Hematopoietic multipotent progenitor cell treated with erythropoietin and hydrocortisone succinate and interleukin-3 and kit ligand, for 6 days (in vitro differentiated cells): ENCODE results near the gene HRC.
A peak's percentile ranks its signal among the peaks of the same experiment; 100 is the strongest.
"Not testable (repeated sequence)": the region's sequence is repeated elsewhere in the genome, so short reads cannot be mapped to it uniquely, and the experiment has no call there.

ENCODE experiments used
- DNase-seq: peaks from one replicate; pipeline ENCODE4 v3.0.0-alpha.2; 2015

HRC gene, protein sequence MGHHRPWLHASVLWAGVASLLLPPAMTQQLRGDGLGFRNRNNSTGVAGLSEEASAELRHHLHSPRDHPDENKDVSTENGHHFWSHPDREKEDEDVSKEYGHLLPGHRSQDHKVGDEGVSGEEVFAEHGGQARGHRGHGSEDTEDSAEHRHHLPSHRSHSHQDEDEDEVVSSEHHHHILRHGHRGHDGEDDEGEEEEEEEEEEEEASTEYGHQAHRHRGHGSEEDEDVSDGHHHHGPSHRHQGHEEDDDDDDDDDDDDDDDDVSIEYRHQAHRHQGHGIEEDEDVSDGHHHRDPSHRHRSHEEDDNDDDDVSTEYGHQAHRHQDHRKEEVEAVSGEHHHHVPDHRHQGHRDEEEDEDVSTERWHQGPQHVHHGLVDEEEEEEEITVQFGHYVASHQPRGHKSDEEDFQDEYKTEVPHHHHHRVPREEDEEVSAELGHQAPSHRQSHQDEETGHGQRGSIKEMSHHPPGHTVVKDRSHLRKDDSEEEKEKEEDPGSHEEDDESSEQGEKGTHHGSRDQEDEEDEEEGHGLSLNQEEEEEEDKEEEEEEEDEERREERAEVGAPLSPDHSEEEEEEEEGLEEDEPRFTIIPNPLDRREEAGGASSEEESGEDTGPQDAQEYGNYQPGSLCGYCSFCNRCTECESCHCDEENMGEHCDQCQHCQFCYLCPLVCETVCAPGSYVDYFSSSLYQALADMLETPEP

GRCh38 chr19:49155005-49155819 is at the start of gene HRC:
Gene HRC, minus strand, starts transcription at chr19:49155396. Its CDS starts 159 bp downstream, at chr19:49155237.
- DNase-seq: no peak

GRCh38 chr19:49201042-49201441 is 45.8 kb upstream of the HRC start:
- DNase-seq: no peak

DNA sequence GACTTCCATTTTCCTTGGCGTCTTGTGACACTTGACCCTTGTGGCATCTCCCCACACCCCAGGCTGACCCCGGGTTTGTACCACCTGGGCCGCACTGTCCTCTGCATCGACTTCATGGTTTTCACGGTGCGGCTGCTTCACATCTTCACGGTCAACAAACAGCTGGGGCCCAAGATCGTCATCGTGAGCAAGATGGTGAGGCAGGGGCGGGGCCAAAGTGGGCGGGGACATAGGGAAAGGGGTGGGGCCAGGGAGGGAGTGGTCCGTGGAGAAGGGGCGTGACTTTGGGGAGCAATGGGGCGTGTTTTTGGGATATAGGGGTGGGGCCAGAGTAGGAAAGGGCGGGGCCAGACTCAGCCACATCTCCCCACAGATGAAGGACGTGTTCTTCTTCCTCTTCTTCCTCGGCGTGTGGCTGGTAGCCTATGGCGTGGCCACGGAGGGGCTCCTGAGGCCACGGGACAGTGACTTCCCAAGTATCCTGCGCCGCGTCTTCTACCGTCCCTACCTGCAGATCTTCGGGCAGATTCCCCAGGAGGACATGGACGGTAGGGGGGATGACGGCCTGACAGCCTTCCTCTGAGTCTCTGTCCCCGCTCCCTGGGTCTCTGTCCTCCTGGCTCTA is 45.2 kb upstream of the HRC start:
- DNase-seq: peak; percentile 55

DNA sequence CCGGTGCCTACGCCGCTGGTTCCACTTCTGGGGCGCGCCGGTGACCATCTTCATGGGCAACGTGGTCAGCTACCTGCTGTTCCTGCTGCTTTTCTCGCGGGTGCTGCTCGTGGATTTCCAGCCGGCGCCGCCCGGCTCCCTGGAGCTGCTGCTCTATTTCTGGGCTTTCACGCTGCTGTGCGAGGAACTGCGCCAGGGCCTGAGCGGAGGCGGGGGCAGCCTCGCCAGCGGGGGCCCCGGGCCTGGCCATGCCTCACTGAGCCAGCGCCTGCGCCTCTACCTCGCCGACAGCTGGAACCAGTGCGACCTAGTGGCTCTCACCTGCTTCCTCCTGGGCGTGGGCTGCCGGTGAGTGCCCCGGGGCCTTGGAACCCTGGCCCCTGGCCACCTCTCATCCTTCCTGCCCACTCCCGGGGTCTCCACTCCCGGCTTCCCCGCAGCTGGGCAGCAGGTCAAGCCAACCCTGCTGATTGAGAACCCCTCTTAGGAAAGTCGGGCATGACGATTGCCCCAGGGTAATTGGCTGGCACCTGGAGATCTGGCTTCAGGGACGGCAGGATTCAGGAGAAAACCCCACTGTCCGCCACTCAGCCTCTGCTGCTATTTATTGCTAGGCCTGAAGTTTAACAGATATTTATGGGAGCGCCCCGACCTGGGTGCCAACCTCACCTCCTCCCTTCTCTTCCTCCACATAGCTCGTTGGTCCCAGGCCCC is 41.5 kb upstream of the HRC start:
- DNase-seq: no peak

DNA sequence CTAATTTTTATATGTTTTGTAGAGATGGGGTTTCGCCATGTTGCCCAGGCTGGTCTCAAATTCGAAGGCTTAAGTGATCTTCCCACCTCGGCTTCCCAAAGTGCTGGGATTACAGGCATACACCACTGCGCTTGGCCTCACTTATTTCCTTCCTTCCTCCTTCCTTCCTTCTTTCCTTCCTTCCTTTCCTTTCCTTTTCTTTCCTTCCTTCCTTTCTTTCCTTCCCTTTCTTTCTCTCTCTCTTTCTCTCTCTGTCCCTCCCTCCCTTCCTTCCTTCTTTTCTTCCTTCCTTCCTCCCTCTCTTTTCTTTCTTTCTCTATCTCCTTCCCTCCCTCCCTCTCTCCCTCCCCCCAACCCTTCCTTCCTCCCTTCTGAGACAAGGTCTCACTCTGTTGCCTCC is 39.2 kb upstream of the HRC start:
- DNase-seq: no peak

GRCh38 chr19:49193822-49194394 is 38.7 kb upstream of the HRC start:
- no peak for DNase-seq

GRCh38 chr19:49190781-49191180 is 35.6 kb upstream of the HRC start:
- no peak for DNase-seq

GRCh38 chr19:49189259-49189658 is 34.1 kb upstream of the HRC start:
- DNase-seq: no peak

GRCh38 chr19:49188626-49189200 is 33.5 kb upstream of the HRC start:
- no peak for DNase-seq

GRCh38 chr19:49186108-49186507 is 30.9 kb upstream of the HRC start:
- DNase-seq: no peak

- DNase-seq: no peak
These were observed 27.7 kb upstream of the HRC start for GRCh38 chr19:49182848-49183375.

DNA sequence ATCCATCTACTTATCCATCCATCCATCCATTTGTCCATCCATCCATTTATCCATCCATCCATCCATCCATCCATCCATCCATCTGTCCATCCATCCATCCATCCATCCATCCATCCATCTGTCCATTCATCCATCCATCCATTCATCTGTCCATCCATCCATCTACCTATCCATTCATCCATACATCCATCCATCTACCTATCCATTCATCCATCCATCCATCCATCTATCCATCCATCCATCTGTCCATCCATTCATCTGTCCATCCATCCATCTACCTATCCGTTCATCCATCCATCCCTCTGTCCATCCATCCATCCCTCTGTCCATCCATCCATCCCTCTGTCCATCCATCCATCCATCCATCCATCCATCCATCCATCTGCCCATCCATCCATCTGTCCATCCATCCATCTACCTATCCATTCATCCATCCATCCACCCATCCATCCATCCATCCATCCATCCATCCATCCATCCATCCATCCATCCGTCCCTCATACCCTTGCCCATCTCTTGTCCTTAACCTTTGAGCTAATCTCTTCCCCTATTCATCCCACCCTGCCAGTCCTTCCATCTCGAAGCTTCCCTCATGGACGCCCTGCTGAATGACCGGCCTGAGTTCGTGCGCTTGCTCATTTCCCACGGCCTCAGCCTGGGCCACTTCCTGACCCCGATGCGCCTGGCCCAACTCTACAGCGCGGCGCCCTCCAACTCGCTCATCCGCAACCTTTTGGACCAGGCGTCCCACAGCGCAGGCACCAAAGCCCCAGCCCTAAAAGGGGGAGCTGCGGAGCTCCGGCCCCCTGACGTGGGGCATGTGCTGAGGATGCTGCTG is 27.0 kb upstream of the HRC start:
- not testable (repeated sequence) for DNase-seq

- no peak for DNase-seq
These were observed 25.5 kb upstream of the HRC start for GRCh38 chr19:49180659-49181058.

DNA sequence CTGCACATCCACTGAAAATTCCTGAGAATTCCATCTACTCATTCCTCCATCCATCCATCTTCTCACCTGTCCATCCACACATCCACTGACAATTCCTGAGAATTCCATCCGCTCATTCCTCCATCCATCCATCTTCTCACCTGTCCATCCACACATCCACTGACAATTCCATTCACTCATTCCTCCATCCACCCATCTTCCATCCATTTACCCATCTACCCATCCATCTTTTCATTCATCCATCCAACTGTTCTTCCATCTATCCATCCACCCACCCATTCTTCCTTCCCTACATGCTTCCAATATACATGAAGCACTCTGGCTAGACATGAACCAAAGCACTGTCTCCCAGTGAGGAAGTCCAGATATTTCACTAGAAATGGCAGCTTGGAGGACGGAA is 18.0 kb upstream of the HRC start:
- DNase-seq: no peak

DNA sequence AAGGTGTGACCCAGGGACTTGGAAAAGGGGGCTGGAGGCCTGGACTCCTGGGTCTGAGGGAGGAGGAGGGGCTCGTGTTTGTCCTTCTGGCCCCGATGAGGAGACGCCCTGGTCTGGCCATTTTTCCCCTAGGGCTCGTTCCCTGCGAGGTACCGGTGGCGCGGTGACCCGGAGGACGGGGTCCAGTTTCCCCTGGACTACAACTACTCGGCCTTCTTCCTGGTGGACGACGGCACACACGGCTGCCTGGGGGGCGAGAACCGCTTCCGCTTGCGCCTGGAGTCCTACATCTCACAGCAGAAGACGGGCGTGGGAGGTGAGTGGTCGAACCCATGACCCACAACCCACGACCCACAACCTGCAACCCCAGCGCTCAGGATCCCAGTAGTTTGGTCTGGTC is 13.2 kb upstream of the HRC start:
- DNase-seq: no peak

- no peak for DNase-seq
These were observed 12.7 kb upstream of the HRC start for GRCh38 chr19:49167857-49168409.

DNA sequence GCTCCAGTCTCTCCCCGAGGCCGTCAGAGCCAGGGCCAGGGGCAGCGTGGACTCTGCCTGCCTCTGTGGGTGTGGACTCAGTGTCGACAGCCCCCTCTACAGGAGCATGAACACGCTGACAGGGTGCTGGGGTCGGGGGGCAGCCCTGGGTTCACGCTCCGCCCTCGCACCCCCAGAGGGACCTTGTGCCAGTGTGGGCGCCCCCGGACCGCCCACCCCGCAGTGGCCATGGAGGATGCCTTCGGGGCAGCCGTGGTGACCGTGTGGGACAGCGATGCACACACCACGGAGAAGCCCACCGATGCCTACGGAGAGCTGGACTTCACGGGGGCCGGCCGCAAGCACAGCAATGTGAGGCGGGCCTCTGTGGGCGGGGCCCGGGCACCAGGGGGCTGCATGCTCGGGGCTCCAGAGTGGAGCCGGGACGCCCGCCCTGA is 10.7 kb upstream of the HRC start:
- no peak for DNase-seq

GRCh38 chr19:49165111-49165750 is 10.0 kb upstream of the HRC start:
- no peak for DNase-seq

DNA sequence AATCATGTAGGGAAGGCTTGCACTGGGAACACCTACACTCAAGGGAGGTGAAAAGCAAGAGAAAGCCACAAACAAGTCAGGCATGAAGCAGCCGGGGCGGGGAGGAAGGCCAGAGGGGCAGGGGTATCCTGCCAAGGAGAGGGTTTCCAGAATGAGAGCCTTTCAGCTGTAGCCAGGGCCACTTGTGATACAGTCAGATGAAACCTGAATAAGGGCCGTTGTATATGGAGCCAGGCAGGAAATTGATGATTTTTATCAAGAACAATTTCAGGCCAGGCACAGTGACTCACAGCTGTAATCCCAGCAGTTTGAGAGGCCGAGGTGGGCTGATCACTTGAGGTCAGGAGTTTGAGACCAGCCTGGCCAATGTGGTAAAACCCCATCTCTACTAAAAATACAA is 6.8 kb upstream of the HRC start:
- no peak for DNase-seq
